ENCODE measurements around the gene NRP2. TPM values are rescaled to one million over a fixed set of nuclear protein-coding genes. Genes with fewer than 3 reads are reported as not detected.

The NRP2 gene
- total and polyA plus RNA-seq, 2 experiments from 2014 or later, result 61.0 to 79.2 TPM

- H3K4me2 ChIP-seq, result no peak overlapping the region
- no peak overlapping the region for H3K4me3 ChIP-seq
- DNase-seq (ENCODE audit: low spot score), result no peak
- no peaks in the 10 kb centered on the region for H3K36me3 ChIP-seq (replicated peaks; ENCODE audit: insufficient read depth, low read depth)
- H3K27ac ChIP-seq, result no peak overlapping the region
- WGBS (ENCODE audit: low lambda C conversion rate, missing lambda C conversion rate), result 77% methylated on average over 1 of the region's 1 CpG
- no peaks in the 10 kb centered on the region for H3K4me1 ChIP-seq (ENCODE audit: insufficient read depth)
- no peaks in the 10 kb centered on the region for H4K20me1 ChIP-seq (ENCODE audit: insufficient read depth, poor library complexity, severe bottlenecking)
- no peak overlapping the region for H2AFZ ChIP-seq
- no peaks in the 10 kb centered on the region for H3K79me2 ChIP-seq
- no peaks in the 10 kb centered on the region for H3K27me3 ChIP-seq
- no peak for TF ChIP-seq EZH2 (IDR thresholded peaks at IDR 0.05; ENCODE audit: borderline replicate concordance)
- no peak for TF ChIP-seq CTCF (IDR thresholded peaks at IDR 0.05; ENCODE audit: poor library complexity)
- no peak for TF ChIP-seq EZH2phosphoT487 (IDR thresholded peaks at IDR 0.05; ENCODE audit: low read depth, severe bottlenecking, unreplicated experiment)
- no peaks in the 10 kb centered on the region for H3K9me3 ChIP-seq (ENCODE audit: low read depth)
- no peaks in the 10 kb centered on the region for H3K9me2 ChIP-seq (replicated peaks; ENCODE audit: insufficient read depth)
Measured at GRCh38 chr2:205811387-205811786, 129.1 kb downstream of the NRP2 start.

GRCh38 chr2:205814039-205814364 lies 131.7 kb downstream of the NRP2 start:
- Histone ChIP-seq H3K79me2 (no peaks in the 10 kb centered on the region), H3K27me3 (no peaks in the 10 kb centered on the region), H4K20me1 (ENCODE audit: insufficient read depth, poor library complexity, severe bottlenecking) (no peaks in the 10 kb centered on the region), H3K36me3 (replicated peaks; ENCODE audit: insufficient read depth, low read depth) (no peaks in the 10 kb centered on the region), H3K4me2 (no peak overlapping the region), H2AFZ (no peak overlapping the region), H3K9me2 (replicated peaks; ENCODE audit: insufficient read depth) (no peaks in the 10 kb centered on the region), H3K4me1 (ENCODE audit: insufficient read depth) (no peaks in the 10 kb centered on the region), H3K27ac (no peak overlapping the region), H3K9me3 (ENCODE audit: low read depth) (no peaks in the 10 kb centered on the region), H3K4me3 (no peak overlapping the region)
- DNase-seq (ENCODE audit: low spot score), result no peak
- 88% methylated on average over 1 of the region's 1 CpG for WGBS (ENCODE audit: low lambda C conversion rate, missing lambda C conversion rate)
- TF ChIP-seq EZH2phosphoT487 (IDR thresholded peaks at IDR 0.05; ENCODE audit: low read depth, severe bottlenecking, unreplicated experiment), result no peak
- no peak for TF ChIP-seq CTCF (IDR thresholded peaks at IDR 0.05; ENCODE audit: poor library complexity)
- TF ChIP-seq EZH2 (IDR thresholded peaks at IDR 0.05; ENCODE audit: borderline replicate concordance), result no peak

- no peak overlapping the region for H2AFZ ChIP-seq
- H3K27ac ChIP-seq, result no peak overlapping the region
- H3K9me2 ChIP-seq (replicated peaks; ENCODE audit: insufficient read depth), result no peaks in the 10 kb centered on the region
- H3K4me1 ChIP-seq (ENCODE audit: insufficient read depth), result no peaks in the 10 kb centered on the region
- no peaks in the 10 kb centered on the region for H3K27me3 ChIP-seq
- WGBS (ENCODE audit: low lambda C conversion rate, missing lambda C conversion rate), result 83% methylated on average over 3 of the region's 3 CpGs
- H3K4me2 ChIP-seq, result no peak overlapping the region
- TF ChIP-seq EZH2 (IDR thresholded peaks at IDR 0.05; ENCODE audit: borderline replicate concordance), result no peak
- no peak for TF ChIP-seq EZH2phosphoT487 (IDR thresholded peaks at IDR 0.05; ENCODE audit: low read depth, severe bottlenecking, unreplicated experiment)
- no peak for TF ChIP-seq CTCF (IDR thresholded peaks at IDR 0.05; ENCODE audit: poor library complexity)
- no peaks in the 10 kb centered on the region for H4K20me1 ChIP-seq (ENCODE audit: insufficient read depth, poor library complexity, severe bottlenecking)
- no peaks in the 10 kb centered on the region for H3K9me3 ChIP-seq (ENCODE audit: low read depth)
- DNase-seq (ENCODE audit: low spot score), result no peak
- H3K4me3 ChIP-seq, result no peak overlapping the region
- H3K36me3 ChIP-seq (replicated peaks; ENCODE audit: insufficient read depth, low read depth), result no peaks in the 10 kb centered on the region
- H3K79me2 ChIP-seq, result no peaks in the 10 kb centered on the region
Measured at GRCh38 chr2:205815673-205816072, 133.4 kb downstream of the NRP2 start.

- H3K9me2 ChIP-seq (replicated peaks; ENCODE audit: insufficient read depth), result no peaks in the 10 kb centered on the region
- H3K4me2 ChIP-seq, result no peak overlapping the region
- no peaks in the 10 kb centered on the region for H4K20me1 ChIP-seq (ENCODE audit: insufficient read depth, poor library complexity, severe bottlenecking)
- H3K27ac ChIP-seq, result no peak overlapping the region
- no peak overlapping the region for H3K4me3 ChIP-seq
- H3K27me3 ChIP-seq, result no peaks in the 10 kb centered on the region
- TF ChIP-seq CTCF (IDR thresholded peaks at IDR 0.05; ENCODE audit: poor library complexity), result no peak
- TF ChIP-seq EZH2phosphoT487 (IDR thresholded peaks at IDR 0.05; ENCODE audit: low read depth, severe bottlenecking, unreplicated experiment), result no peak
- no peak for TF ChIP-seq EZH2 (IDR thresholded peaks at IDR 0.05; ENCODE audit: borderline replicate concordance)
- no peak overlapping the region for H2AFZ ChIP-seq
- no peaks in the 10 kb centered on the region for H3K4me1 ChIP-seq (ENCODE audit: insufficient read depth)
- no peaks in the 10 kb centered on the region for H3K9me3 ChIP-seq (ENCODE audit: low read depth)
- no peaks in the 10 kb centered on the region for H3K79me2 ChIP-seq
- DNase-seq (ENCODE audit: low spot score), result no peak
- H3K36me3 ChIP-seq (replicated peaks; ENCODE audit: insufficient read depth, low read depth), result no peaks in the 10 kb centered on the region
Measured at GRCh38 chr2:205816268-205816667, 134.0 kb downstream of the NRP2 start.
